GM06990 (cell line): ENCODE results near the gene TRIM47.

ENCODE experiments used
- DNase-seq: peaks from one replicate; pipeline ENCODE4 v3.0.0-alpha.2; 2011; ENCODE audit not compliant: insufficient read length; ENCODE audit errors: extremely low read depth
- H3K27me3 ChIP-seq: replicated peaks from 2 replicates; pipeline ENCODE4 v1.6.0; 2011; ENCODE audit warnings: low read length; ENCODE audit not compliant: control insufficient read depth, insufficient read depth
- H3K36me3 ChIP-seq: 2 replicates; pipeline ENCODE4 v1.5.1; 2011; ENCODE audit warnings: low read length; ENCODE audit not compliant: control insufficient read depth, insufficient read depth
- H3K4me3 ChIP-seq: replicated peaks from 2 replicates; pipeline ENCODE4 v1.5.1; 2011; ENCODE audit warnings: low read depth, mild to moderate bottlenecking, control low read depth, low read length
- CTCF ChIP-seq: IDR thresholded peaks from 2 replicates; pipeline ENCODE4 v1.5.1; 2011; ENCODE audit warnings: low read length, control low read depth, mild to moderate bottlenecking, inconsistent platforms; ENCODE audit not compliant: insufficient read depth, poor library complexity, severe bottlenecking

The TRIM47 gene

DNA sequence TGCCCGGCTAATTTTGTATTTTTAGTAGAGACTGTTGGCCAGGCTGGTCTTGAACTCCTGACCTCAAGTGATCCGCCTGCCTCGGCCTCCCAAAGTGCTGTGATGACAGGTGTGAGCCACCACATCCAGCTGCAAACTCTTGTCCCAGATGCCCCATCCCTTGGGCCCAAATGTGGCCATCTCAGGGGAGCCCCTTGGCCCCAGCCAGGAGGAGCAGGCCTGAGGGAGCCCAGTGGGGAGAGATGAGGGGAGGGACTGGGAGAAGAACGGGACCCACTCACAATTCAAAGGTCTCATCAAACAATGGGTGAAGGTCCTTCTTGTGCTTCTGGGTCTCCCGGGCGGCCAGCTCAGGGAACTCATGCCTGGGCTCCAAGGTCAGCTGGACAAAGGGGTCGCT lies 48.6 kb downstream of the TRIM47 start:
- H3K27me3 ChIP-seq, result no peaks in the 10 kb centered on the region
- DNase-seq, result no peak
- peaks cover 31% of the 10 kb centered on the region for H3K36me3 ChIP-seq
- no peak overlapping the region for H3K4me3 ChIP-seq
- no peak for TF ChIP-seq CTCF

DNA sequence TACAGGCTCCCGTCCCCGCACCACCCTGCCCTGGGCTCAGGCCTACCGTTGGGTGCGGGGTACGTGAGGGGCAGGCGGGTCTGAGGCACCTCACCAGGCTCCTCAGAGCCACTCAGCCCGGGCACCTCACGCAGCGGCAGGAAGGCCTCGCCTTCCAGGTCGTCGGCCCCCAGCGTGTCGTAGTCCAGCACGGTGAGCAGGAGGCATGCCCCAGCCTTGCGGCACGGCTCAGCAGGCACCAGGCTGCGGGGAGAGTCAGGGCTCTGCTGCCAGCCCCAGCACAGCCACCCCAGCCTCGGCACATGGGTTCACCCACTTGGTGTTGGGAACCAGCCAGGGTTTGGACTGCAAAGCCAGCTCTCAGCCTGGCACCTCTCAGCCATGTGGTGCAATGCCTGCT lies 49.6 kb downstream of the TRIM47 start:
- no peak for DNase-seq
- Histone ChIP-seq H3K4me3 (no peak overlapping the region), H3K27me3 (no peaks in the 10 kb centered on the region), H3K36me3 (peaks cover 28% of the 10 kb centered on the region)
- no peak for TF ChIP-seq CTCF

GRCh38 chr17:75828076-75828400 lies 50.3 kb downstream of the TRIM47 start:
- DNase-seq, result no peak
- peaks cover 29% of the 10 kb centered on the region for H3K36me3 ChIP-seq
- no peak for TF ChIP-seq CTCF
- H3K27me3 ChIP-seq, result no peaks in the 10 kb centered on the region
- no peak overlapping the region for H3K4me3 ChIP-seq

DNA sequence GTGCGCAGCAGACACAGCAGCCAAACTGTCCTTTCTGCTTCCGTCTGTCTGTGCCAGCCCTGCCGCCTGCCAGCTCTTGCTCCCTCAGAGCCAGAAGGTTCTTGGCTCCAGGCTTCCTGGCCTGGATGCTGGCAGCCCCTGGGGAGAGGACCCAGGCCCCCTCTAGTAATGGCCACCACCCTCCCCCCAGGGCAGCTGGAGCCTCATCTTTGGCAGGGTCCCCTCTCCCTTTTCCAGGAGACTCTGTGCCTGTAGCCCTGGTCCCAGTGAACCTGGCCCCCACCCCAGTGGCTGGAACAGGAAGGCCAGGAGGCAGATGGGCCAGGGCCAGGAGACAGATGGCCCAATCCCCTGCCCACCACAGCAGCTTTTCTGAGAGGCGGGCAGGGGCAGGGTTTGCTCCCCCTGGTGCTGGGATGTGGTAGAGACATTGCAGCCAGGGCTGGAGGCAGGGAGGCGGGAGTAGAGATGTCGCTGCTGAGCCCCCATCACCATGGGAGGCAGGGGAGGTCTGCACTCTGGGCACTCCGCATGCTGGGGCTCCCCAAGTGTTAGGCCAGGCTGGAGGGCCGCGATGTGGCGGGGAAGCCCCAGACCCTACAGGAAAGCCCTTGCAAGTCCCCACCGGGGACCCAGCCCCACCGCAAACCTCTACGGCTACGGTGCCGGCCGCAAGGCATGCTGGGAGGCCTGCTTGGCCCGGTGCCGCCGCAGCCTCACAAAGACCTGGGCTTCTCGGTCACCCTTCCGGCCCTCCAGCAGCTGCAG lies 50.9 kb downstream of the TRIM47 start:
- H3K36me3 ChIP-seq, result peaks cover 28% of the 10 kb centered on the region
- H3K4me3 ChIP-seq, result no peak overlapping the region
- peak; percentile 79 for TF ChIP-seq CTCF
- H3K27me3 ChIP-seq, result no peaks in the 10 kb centered on the region
- DNase-seq, result peak; percentile 70

DNA sequence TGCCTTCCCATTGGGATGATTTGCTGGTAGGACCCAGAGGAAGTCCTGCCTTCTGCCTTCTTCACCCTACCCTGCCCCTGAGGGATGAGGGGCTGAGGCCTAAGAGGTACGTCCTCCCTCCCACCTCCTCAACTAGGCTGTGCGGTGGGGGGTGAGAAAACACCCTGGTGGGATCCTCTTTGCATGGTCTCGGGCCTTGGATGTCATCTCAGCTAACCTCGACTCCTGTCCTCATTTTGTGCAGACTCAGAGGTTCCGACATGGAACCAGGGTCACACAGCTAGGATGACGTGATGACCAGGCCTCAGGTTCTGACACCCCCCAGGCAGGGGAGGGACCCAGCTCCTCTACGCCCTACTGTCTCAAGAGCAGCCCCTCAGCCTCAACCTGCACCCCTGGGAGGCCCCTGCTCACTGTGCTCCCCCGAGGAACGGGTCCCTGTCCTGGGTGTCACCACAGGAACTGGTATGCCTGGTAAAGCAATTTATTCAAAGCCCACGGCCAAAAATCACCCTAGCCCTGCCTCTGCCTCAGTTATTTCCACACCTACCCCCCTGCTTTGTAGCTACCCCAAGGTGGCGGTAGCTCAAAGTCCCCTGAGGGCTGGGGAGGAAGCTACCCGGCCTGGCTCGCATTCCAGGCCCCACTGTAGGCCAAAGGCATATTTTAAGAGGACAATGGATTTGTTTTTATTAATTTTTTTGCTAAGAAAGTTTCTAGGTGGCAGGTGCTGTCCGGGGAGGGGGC lies 51.6 kb downstream of the TRIM47 start:
- TF ChIP-seq CTCF, result no peak
- H3K4me3 ChIP-seq, result no peak overlapping the region
- H3K36me3 ChIP-seq, result peaks cover 32% of the 10 kb centered on the region

More for the DNA sequence above, 51.6 kb downstream of the TRIM47 start:
- H3K27me3 ChIP-seq, result no peaks in the 10 kb centered on the region
- peak; percentile 12 for DNase-seq
